ENCODE data around the gene MESP2.

DNA sequence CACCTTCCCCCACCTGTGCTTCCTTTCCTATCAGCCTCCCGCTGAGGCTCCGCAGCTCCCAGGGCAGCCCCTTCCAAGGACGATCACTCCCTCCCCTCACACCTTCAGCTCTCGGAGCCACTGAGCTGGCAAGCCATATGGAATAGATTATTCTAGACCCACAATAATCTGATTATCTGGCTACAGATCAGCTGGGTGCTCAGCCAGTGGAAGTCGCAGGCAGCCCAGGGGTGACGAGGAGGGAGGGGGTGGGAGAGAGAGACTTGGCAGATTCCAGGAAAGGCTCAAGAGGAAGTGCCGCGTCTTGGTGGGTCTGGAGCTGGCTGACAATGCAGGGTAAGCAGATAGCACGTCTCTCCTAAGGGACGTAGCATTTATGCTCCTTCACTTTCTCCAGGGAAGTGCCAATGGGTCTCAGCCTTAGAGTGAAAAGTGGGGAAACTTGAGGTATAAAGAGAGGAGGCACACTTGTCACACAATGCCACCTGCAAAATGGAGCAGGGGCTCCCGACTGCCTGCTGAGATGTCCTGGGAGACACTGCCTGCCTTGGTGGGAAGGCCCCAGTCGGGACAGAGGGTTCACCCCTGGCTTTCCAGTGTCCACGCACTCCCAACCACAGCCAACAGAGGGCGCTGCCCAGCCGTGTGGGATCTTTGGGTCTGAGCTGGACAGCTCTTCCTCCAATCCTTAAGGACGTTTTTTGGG is 15.7 kb upstream of the MESP2 start:
- TF ChIP-seq CTCF (IDR thresholded peaks at IDR 0.05) (peak; percentile 97), ZFX (IDR thresholded peaks at IDR 0.05; ENCODE audit: borderline replicate concordance) (no peak)

Measured in 22Rv1 (cell line).